Posterior vena cava (tissue), 2 donors: ENCODE measurements around the gene CFAP74. TPM values are rescaled to one million over a fixed set of nuclear protein-coding genes. Genes with fewer than 3 reads are reported as not detected.

Experiments used
- DNase-seq: peaks from one replicate; pipeline ENCODE4 v3.0.0-alpha.2; 2020; ENCODE audit warnings: low spot score
- intact Hi-C, 2 donors: fragments of 100-400 bp; cut with DNase I; formaldehyde crosslinking; loops; one replicate each; pipeline versions ENCODE4 v1.14.1 to v1.14.2; 2022 to 2023
- total RNA-seq, 2 donors: library from RNA; stranded (reverse); fragmentation: NEBNext Ultra II Directional; extraction: Animal tissue kit (Norgen Biotek cat#: 25700); gene quantifications; one replicate each; pipeline ENCODE4 v1.2.1, GENCODE V29; 2021
- donor health status: DM: yes; HTN: yes; CAD: no.
- donor health status: DM: yes; HTN: yes; CAD: no.

Gene CFAP74
- total RNA-seq, 2 donors from 2014 or later: not detected

- intact Hi-C loops: loop anchor here (5.0 to 10.0 kb wide), 2 partner anchors 87 to 215 kb away; no protein-coding TSS in a partner anchor
- DNase-seq: peak; percentile 91
Measured at GRCh38 chr1:1959840-1960479, 43.6 kb downstream of the CFAP74 start.

GRCh38 chr1:1959459-1959839 is 44.1 kb downstream of the CFAP74 start:
- intact Hi-C loops: loop anchor here (5.0 kb wide), 1 partner anchor 88 kb away; no protein-coding TSS in a partner anchor

GRCh38 chr1:1958071-1958541 is 45.5 kb downstream of the CFAP74 start:
- DNase-seq: peak; percentile 78
- intact Hi-C loops: loop anchor here (5.0 kb wide), 1 partner anchor 89 kb away; no protein-coding TSS in a partner anchor

More at GRCh38 chr1:1959459-1959839, 44.1 kb downstream of the CFAP74 start:
- DNase-seq: no peak

- DNase-seq: no peak
- intact Hi-C loops: loop anchor here (5.0 kb wide), 1 partner anchor 90 kb away; no protein-coding TSS in a partner anchor
Measured at GRCh38 chr1:1957533-1957961, 46.0 kb downstream of the CFAP74 start.

- no peak for DNase-seq
- intact Hi-C loops: loop anchor here (5.0 kb wide), 1 partner anchor 90 kb away; no protein-coding TSS in a partner anchor
Measured at GRCh38 chr1:1956586-1957532, 46.7 kb downstream of the CFAP74 start.

GRCh38 chr1:1956101-1956500 is 47.5 kb downstream of the CFAP74 start:
- intact Hi-C loops: loop anchor here (5.0 kb wide), 1 partner anchor 91 kb away; no protein-coding TSS in a partner anchor
- peak; percentile 73 for DNase-seq

GRCh38 chr1:1955621-1956094 is 47.9 kb downstream of the CFAP74 start:
- no peak for DNase-seq
- intact Hi-C loops: loop anchor here (5.0 kb wide), 1 partner anchor 92 kb away; no protein-coding TSS in a partner anchor

GRCh38 chr1:1954831-1955441 is 48.6 kb downstream of the CFAP74 start:
- no peak for DNase-seq
- intact Hi-C loops: loop anchor here (5.0 kb wide), 1 partner anchor 92 kb away; no protein-coding TSS in a partner anchor

GRCh38 chr1:1954015-1954414 is 49.6 kb downstream of the CFAP74 start:
- intact Hi-C loops: no loop called here

GRCh38 chr1:1950940-1951339 is 52.6 kb downstream of the CFAP74 start:
- intact Hi-C loops: no loop called here
- no peak for DNase-seq

More at GRCh38 chr1:1954015-1954414, 49.6 kb downstream of the CFAP74 start:
- DNase-seq: peak; percentile 76

GRCh38 chr1:1948783-1949182 is 54.8 kb downstream of the CFAP74 start:
- intact Hi-C loops: loop anchor here in 1 of 2 donors (5.0 kb wide), 1 partner anchor 94 kb away; no protein-coding TSS in a partner anchor
- DNase-seq: no peak

GRCh38 chr1:1947493-1947892 is 56.1 kb downstream of the CFAP74 start:
- DNase-seq: no peak
- intact Hi-C loops: loop anchor here in 1 of 2 donors (5.0 kb wide), 1 partner anchor 95 kb away; no protein-coding TSS in a partner anchor

- no peak for DNase-seq
- intact Hi-C loops: loop anchor here in 1 of 2 donors (5.0 kb wide), 1 partner anchor 96 kb away; no protein-coding TSS in a partner anchor
Measured at GRCh38 chr1:1946540-1946939, 57.0 kb downstream of the CFAP74 start.

- intact Hi-C loops: loop anchor here in 1 of 2 donors (5.0 kb wide), 1 partner anchor 96 kb away; no protein-coding TSS in a partner anchor
- DNase-seq: no peak
Measured at GRCh38 chr1:1945782-1946393, 57.7 kb downstream of the CFAP74 start.

- DNase-seq: peak; percentile 87
- intact Hi-C loops: loop anchor here in 1 of 2 donors (5.0 kb wide), 1 partner anchor 103 kb away; no protein-coding TSS in a partner anchor
Measured at GRCh38 chr1:1943834-1944570, 59.6 kb downstream of the CFAP74 start.

- intact Hi-C loops: loop anchor here in 1 of 2 donors (5.0 kb wide), 1 partner anchor 104 kb away; no protein-coding TSS in a partner anchor
- peak; percentile 80 for DNase-seq
Measured at GRCh38 chr1:1942753-1943656, 60.6 kb downstream of the CFAP74 start.
